ENCODE measurements around the gene PCDH15. TPM values are rescaled to one million over a fixed set of nuclear protein-coding genes. Genes with fewer than 3 reads are reported as not detected.

The PCDH15 gene
- total and polyA plus RNA-seq, 2 experiments from 2014 or later, result 0.29 to 0.66 TPM

- Mint-ChIP-seq H3K4me3 (no peak overlapping the region), H3K27me3 (ENCODE audit: insufficient read depth, low read depth, poor library complexity) (no peaks in the 10 kb centered on the region), H3K27ac (no peak overlapping the region), H3K36me3 (ENCODE audit: low read depth) (peaks cover under 1% of the 10 kb centered on the region; the same call in 2 of the 3 replicates), H3K9me3 (peaks cover 7% of the 10 kb centered on the region; the same call in 2 of the 3 replicates), H3K4me1 (peaks cover under 1% of the 10 kb centered on the region; the same call in 1 of the 3 replicates)
- no peak for TF ChIP-seq CREB1 (CRISPR knock-in tag; IDR thresholded peaks at IDR 0.05; ENCODE audit: low read depth)
- TF ChIP-seq JUNB (IDR thresholded peaks at IDR 0.05; ENCODE audit: unreplicated experiment), result no peak
- no peaks in the 10 kb centered on the region for H3K79me2 ChIP-seq (replicated peaks; ENCODE audit: insufficient read depth)
- no peak overlapping the region for H3K27ac ChIP-seq (ENCODE audit: low read depth)
- no peak overlapping the region for H2AFZ ChIP-seq
- ATAC-seq (no peak), DNase-seq (ENCODE audit: low spot score) (no peak)
- H3K4me2 ChIP-seq, result no peak overlapping the region
- no peaks in the 10 kb centered on the region for H3F3A ChIP-seq (replicated peaks; ENCODE audit: low read depth)
- H3K27me3 ChIP-seq (ENCODE audit: insufficient read depth), result no peaks in the 10 kb centered on the region
- H3K36me3 ChIP-seq (ENCODE audit: insufficient read depth), result no peaks in the 10 kb centered on the region
- H3K4me3 ChIP-seq, result no peak overlapping the region
- no peaks in the 10 kb centered on the region for H4K20me1 ChIP-seq (replicated peaks; ENCODE audit: insufficient read depth)
- H3K4me1 ChIP-seq (ENCODE audit: insufficient read depth), result no peaks in the 10 kb centered on the region; the same call in 1 of the 2 replicates
- H3K9me2 ChIP-seq (ENCODE audit: insufficient read depth), result no peaks in the 10 kb centered on the region
These were observed 93.0 kb downstream of the PCDH15 start for GRCh38 chr10:54708021-54708420.

GRCh38 chr10:54702583-54703485 lies 98.2 kb downstream of the PCDH15 start:
- ATAC-seq (no peak), DNase-seq (ENCODE audit: low spot score) (peak; percentile 9)
- Mint-ChIP-seq H3K27ac (no peak overlapping the region), H3K4me1 (peaks cover 5% of the 10 kb centered on the region; the same call in 2 of the 3 replicates), H3K9me3 (peaks cover 8% of the 10 kb centered on the region; the same call in 2 of the 3 replicates), H3K27me3 (ENCODE audit: insufficient read depth, low read depth, poor library complexity) (no peaks in the 10 kb centered on the region), H3K36me3 (ENCODE audit: low read depth) (peaks cover 2% of the 10 kb centered on the region; the same call in 2 of the 3 replicates), H3K4me3 (no peak overlapping the region)
- Histone ChIP-seq H3K4me3 (no peak overlapping the region), H3K27me3 (ENCODE audit: insufficient read depth) (no peaks in the 10 kb centered on the region), H3F3A (replicated peaks; ENCODE audit: low read depth) (no peaks in the 10 kb centered on the region), H3K4me1 (ENCODE audit: insufficient read depth) (no peaks in the 10 kb centered on the region; the same call in 1 of the 2 replicates), H3K36me3 (ENCODE audit: insufficient read depth) (no peaks in the 10 kb centered on the region), H4K20me1 (replicated peaks; ENCODE audit: insufficient read depth) (no peaks in the 10 kb centered on the region), H3K9me2 (ENCODE audit: insufficient read depth) (no peaks in the 10 kb centered on the region), H3K27ac (ENCODE audit: low read depth) (no peak overlapping the region), H2AFZ (no peak overlapping the region), H3K79me2 (replicated peaks; ENCODE audit: insufficient read depth) (no peaks in the 10 kb centered on the region), H3K4me2 (no peak overlapping the region)
- no peak for TF ChIP-seq POLR2AphosphoS5 (IDR thresholded peaks at IDR 0.05; ENCODE audit: low read depth)
- no peak for TF ChIP-seq ETS1 (IDR thresholded peaks at IDR 0.05)
- TF ChIP-seq ZNF331 (CRISPR knock-in tag; IDR thresholded peaks at IDR 0.05; ENCODE audit: low read depth), result no peak
- no peak for TF ChIP-seq REST (IDR thresholded peaks at IDR 0.05; ENCODE audit: unreplicated experiment)
- no peak for TF ChIP-seq EZH2 (IDR thresholded peaks at IDR 0.05; ENCODE audit: low read depth, unreplicated experiment)
- TF ChIP-seq ZNF462 (CRISPR knock-in tag; IDR thresholded peaks at IDR 0.05), result no peak
